Caco-2 (cell line): ENCODE measurements around the gene GPC6. TPM values are rescaled to one million over a fixed set of nuclear protein-coding genes. Genes with fewer than 3 reads are reported as not detected.

Experiments
- BruUV-seq: library from RNA; stranded (reverse); fragments of 400-500 nt; replicated peaks from 2 replicates; lab custom pipeline; 2021; lab: Mats Ljungman, UMichigan
- CTCF ChIA-PET: fragments of 300-600 bp; sonication (Branson Sonifier 250); formaldehyde crosslinking; loops from one replicate; lab custom pipeline; 2022; ENCODE audit warnings: antibody characterized with exemption; lab: Charles Lee
- POLR2A ChIA-PET: fragments of 300-600 bp; sonication (Branson Sonifier 250); formaldehyde crosslinking; loops from one replicate; lab custom pipeline; 2022; ENCODE audit warnings: antibody characterized with exemption; lab: Charles Lee
- DNase-seq, 2 experiments: peaks; one replicate each; pipeline versions ENCODE4 v3.0.0 to v3.0.0-alpha.2; 2020 to 2022
- H3K27me3 ChIP-seq: replicated peaks from 2 replicates; pipeline ENCODE4 v1.6.0; 2011; ENCODE audit warnings: low read length; ENCODE audit not compliant: control insufficient read depth, insufficient read depth
- H3K36me3 ChIP-seq: 2 replicates; pipeline ENCODE4 v1.5.1; 2011; ENCODE audit warnings: low read length; ENCODE audit not compliant: control insufficient read depth, insufficient read depth
- H3K4me1 ChIP-seq: fragments of 250-450 bp; sonication (Bioruptor Pico); 2 replicates; pipeline ENCODE4 v1.5.1; 2020; ENCODE audit warnings: mild to moderate bottlenecking
- H3K4me3 ChIP-seq: 2 replicates; pipeline ENCODE4 v1.5.1; 2011; ENCODE audit warnings: low read depth, mild to moderate bottlenecking, control low read depth, low read length
- H3K9me3 ChIP-seq: fragments of 250-450 bp; sonication (Bioruptor Pico); 2 replicates; pipeline ENCODE4 v1.5.1; 2020; ENCODE audit warnings: mild to moderate bottlenecking, moderate library complexity
- H3K27ac Mint-ChIP-seq: one replicate; pipeline ENCODE4 v1.8.0; 2022; ENCODE audit warnings: mixed read lengths; ENCODE audit not compliant: unreplicated experiment
- H3K27me3 Mint-ChIP-seq: one replicate; pipeline ENCODE4 v1.8.0; 2022; ENCODE audit warnings: mixed read lengths; ENCODE audit not compliant: insufficient read depth, unreplicated experiment
- H3K36me3 Mint-ChIP-seq: one replicate; pipeline ENCODE4 v1.8.0; 2022; ENCODE audit warnings: mild to moderate bottlenecking, mixed read lengths; ENCODE audit not compliant: insufficient read depth, unreplicated experiment
- H3K4me1 Mint-ChIP-seq: one replicate; pipeline ENCODE4 v1.8.0; 2022; ENCODE audit warnings: low read depth, mixed read lengths; ENCODE audit not compliant: unreplicated experiment
- H3K4me3 Mint-ChIP-seq: one replicate; pipeline ENCODE4 v1.8.0; 2022; ENCODE audit warnings: mild to moderate bottlenecking, moderate library complexity, mixed read lengths; ENCODE audit not compliant: unreplicated experiment
- H3K9me3 Mint-ChIP-seq: one replicate; pipeline ENCODE4 v1.8.0; 2022; ENCODE audit warnings: mixed read lengths; ENCODE audit not compliant: unreplicated experiment
- CTCF ChIP-seq, 2 experiments: fragments of 200-600 bp in 1 of 2; IDR thresholded peaks; 1 replicate in 1 of 2; 2 replicates in 1 of 2; pipeline versions ENCODE4 v1.5.1 to v1.8.0; 2011 to 2022; ENCODE audit warnings: antibody characterized with exemption in 1 of 2, control low read depth in 1 of 2, inconsistent platforms in 1 of 2, low read depth in 1 of 2, low read length in 1 of 2, mild to moderate bottlenecking in 1 of 2, moderate library complexity in 1 of 2; ENCODE audit not compliant: insufficient read depth in 1 of 2, severe bottlenecking in 1 of 2, unreplicated experiment in 1 of 2
- intact Hi-C: fragments of 100-400 bp; cut with micrococcal nuclease; formaldehyde crosslinking; loops from one replicate; pipeline ENCODE4 v1.10.0; 2022; ENCODE audit not compliant: unreplicated experiment
- total RNA-seq: library from RNA; stranded (reverse); gene quantifications from 2 replicates; pipeline ENCODE4 v1.2.3, GENCODE V29; 2022

Gene GPC6
- total RNA-seq, 1 experiment from 2014 or later: 0.16 TPM

GRCh38 chr13:94160875-94161274, 934.3 kb downstream of the GPC6 start:
- Histone ChIP-seq H3K4me1 (no peaks in the 10 kb centered on the region), H3K27me3 (no peaks in the 10 kb centered on the region), H3K4me3 (no peak overlapping the region), H3K36me3 (no peaks in the 10 kb centered on the region), H3K9me3 (no peaks in the 10 kb centered on the region)
- Mint-ChIP-seq H3K27me3 (peaks cover 2% of the 10 kb centered on the region), H3K4me3 (no peak overlapping the region), H3K9me3 (no peaks in the 10 kb centered on the region), H3K4me1 (no peaks in the 10 kb centered on the region), H3K36me3 (no peaks in the 10 kb centered on the region), H3K27ac (no peak overlapping the region)
- DNase-seq: no peak
- intact Hi-C loops: no loop called here
- ChIA-PET POLR2A (no interaction called here), CTCF (no interaction called here)
- no peak for TF ChIP-seq CTCF (IDR thresholded peaks at IDR 0.05; ENCODE audit: insufficient read depth in 1 of 2, low read depth in 1 of 2, low read length in 1 of 2, severe bottlenecking in 1 of 2, unreplicated experiment in 1 of 2)
- no TSS peak for BruUV-seq

GRCh38 chr13:94162289-94162688, 935.7 kb downstream of the GPC6 start:
- Histone ChIP-seq H3K36me3 (no peaks in the 10 kb centered on the region), H3K4me3 (no peak overlapping the region), H3K4me1 (no peaks in the 10 kb centered on the region), H3K27me3 (no peaks in the 10 kb centered on the region), H3K9me3 (no peaks in the 10 kb centered on the region)
- ChIA-PET CTCF (no interaction called here), POLR2A (no interaction called here)
- Mint-ChIP-seq H3K9me3 (no peaks in the 10 kb centered on the region), H3K27me3 (peaks cover under 1% of the 10 kb centered on the region), H3K36me3 (no peaks in the 10 kb centered on the region), H3K4me1 (no peaks in the 10 kb centered on the region), H3K27ac (no peak overlapping the region), H3K4me3 (no peak overlapping the region)
- intact Hi-C loops: no loop called here
- no peak for TF ChIP-seq CTCF (IDR thresholded peaks at IDR 0.05; ENCODE audit: insufficient read depth in 1 of 2, low read depth in 1 of 2, low read length in 1 of 2, severe bottlenecking in 1 of 2, unreplicated experiment in 1 of 2)
- no TSS peak for BruUV-seq
- DNase-seq: no peak

- no peaks in the 10 kb centered on the region for H3K27me3 Mint-ChIP-seq
- Histone ChIP-seq H3K27me3 (no peaks in the 10 kb centered on the region), H3K4me1 (no peaks in the 10 kb centered on the region), H3K4me3 (no peak overlapping the region), H3K36me3 (no peaks in the 10 kb centered on the region), H3K9me3 (no peaks in the 10 kb centered on the region)
- no peak for DNase-seq
- ChIA-PET POLR2A (no interaction called here), CTCF (no interaction called here)
- H3K9me3 Mint-ChIP-seq: no peaks in the 10 kb centered on the region
- no peak for TF ChIP-seq CTCF (IDR thresholded peaks at IDR 0.05; ENCODE audit: insufficient read depth in 1 of 2, low read depth in 1 of 2, low read length in 1 of 2, severe bottlenecking in 1 of 2, unreplicated experiment in 1 of 2)
- BruUV-seq: no TSS peak
- H3K27ac Mint-ChIP-seq: no peak overlapping the region
- intact Hi-C loops: no loop called here
- H3K4me3 Mint-ChIP-seq: no peak overlapping the region
- H3K36me3 Mint-ChIP-seq: no peaks in the 10 kb centered on the region
- H3K4me1 Mint-ChIP-seq: no peaks in the 10 kb centered on the region
These were observed 936.9 kb downstream of the GPC6 start for GRCh38 chr13:94163535-94163934.
